Adrenal gland (tissue), 5 donors: Measurements from ENCODE around the gene SAMD4B.

Experiments
- CTCF ChIP-seq, 6 experiments: fragments of 450-650 bp in 4 of 6; fragments of 200-600 bp in 2 of 6; sonication (generic) in 1 of 6; IDR thresholded peaks; 1 replicate in 5 of 6; 2 replicates in 1 of 6; pipeline versions ENCODE4 v1.5.1 to v1.8.0; 2016 to 2021; ENCODE audit warnings: antibody characterized with exemption in 6 of 6, mild to moderate bottlenecking in 2 of 6, moderate library complexity in 1 of 6
- POLR2A ChIP-seq, 2 donors: fragments of 450-650 bp; IDR thresholded peaks; one replicate each; pipeline ENCODE4 v1.6.1; 2017; ENCODE audit warnings: antibody characterized with exemption in 2 of 2, mild to moderate bottlenecking in 2 of 2, moderate library complexity in 1 of 2
- donor health status: DM: no; HTN: no; CAD: no.

- TF ChIP-seq POLR2A (IDR thresholded peaks at IDR 0.05) (peak; percentile 26 to 27), CTCF (IDR thresholded peaks at IDR 0.05) (no peak)
Measured at GRCh38 chr19:39408392-39409207, 66.4 kb downstream of the SAMD4B start.
